GM23338 (cell line): ENCODE data around the gene SELENOW.

Experiments
- CREB1 ChIP-seq: fragments of 250-450 bp; sonication (Bioruptor Pico); IDR thresholded peaks from 2 replicates; pipeline ENCODE4 v1.5.0; 2020; ENCODE audit warnings: low read depth, mild to moderate bottlenecking, moderate library complexity
- CTCF ChIP-seq, 2 experiments: fragments of 200-600 bp in 1 of 2; sonication (generic) in 1 of 2; conservative IDR thresholded peaks; 2 replicates each; pipeline versions ENCODE4 v1.5.1 to v1.6.1; 2016 to 2017; ENCODE audit warnings: antibody characterized with exemption in 2 of 2, low read depth in 2 of 2, mild to moderate bottlenecking in 2 of 2, moderate library complexity in 1 of 2
- EZH2 ChIP-seq: fragments of 200-600 bp; sonication (generic); IDR thresholded peaks from one replicate; pipeline ENCODE4 v1.8.0; 2017; ENCODE audit warnings: antibody characterized with exemption, mild to moderate bottlenecking, low read depth; ENCODE audit not compliant: unreplicated experiment
- EZH2phosphoT487 ChIP-seq: fragments of 200-600 bp; sonication (generic); IDR thresholded peaks from one replicate; pipeline ENCODE4 v1.8.1; 2018; ENCODE audit warnings: antibody characterized with exemption; ENCODE audit not compliant: unreplicated experiment
- JUNB ChIP-seq: IDR thresholded peaks from one replicate; pipeline ENCODE4 v1.6.1; 2016; ENCODE audit warnings: antibody characterized with exemption; ENCODE audit not compliant: unreplicated experiment
- NANOG ChIP-seq: IDR thresholded peaks from 2 replicates; pipeline ENCODE4 v1.6.1; 2016; ENCODE audit warnings: antibody characterized with exemption, borderline replicate concordance
- POLR2AphosphoS5 ChIP-seq: IDR thresholded peaks from 2 replicates; pipeline ENCODE4 v1.6.1; 2016; ENCODE audit warnings: antibody characterized with exemption, low read depth
- STAT1 ChIP-seq: IDR thresholded peaks from one replicate; pipeline ENCODE4 v1.6.1; 2016; ENCODE audit warnings: antibody characterized with exemption; ENCODE audit not compliant: unreplicated experiment
- ZNF114 ChIP-seq: fragments of 250-450 bp; sonication (Bioruptor Pico); IDR thresholded peaks from 2 replicates; pipeline ENCODE4 v1.5.0; 2020; ENCODE audit warnings: mild to moderate bottlenecking, moderate library complexity
- TF ChIP-seq, protein P1 (sequence below): IDR thresholded peaks from one replicate; pipeline ENCODE4 v1.6.1; 2018; ENCODE audit warnings: antibody characterized with exemption; ENCODE audit not compliant: unreplicated experiment
- TF ChIP-seq, protein P2 (sequence below): IDR thresholded peaks from 2 replicates; pipeline ENCODE4 v1.6.1; 2016; ENCODE audit warnings: antibody characterized with exemption

DNA sequence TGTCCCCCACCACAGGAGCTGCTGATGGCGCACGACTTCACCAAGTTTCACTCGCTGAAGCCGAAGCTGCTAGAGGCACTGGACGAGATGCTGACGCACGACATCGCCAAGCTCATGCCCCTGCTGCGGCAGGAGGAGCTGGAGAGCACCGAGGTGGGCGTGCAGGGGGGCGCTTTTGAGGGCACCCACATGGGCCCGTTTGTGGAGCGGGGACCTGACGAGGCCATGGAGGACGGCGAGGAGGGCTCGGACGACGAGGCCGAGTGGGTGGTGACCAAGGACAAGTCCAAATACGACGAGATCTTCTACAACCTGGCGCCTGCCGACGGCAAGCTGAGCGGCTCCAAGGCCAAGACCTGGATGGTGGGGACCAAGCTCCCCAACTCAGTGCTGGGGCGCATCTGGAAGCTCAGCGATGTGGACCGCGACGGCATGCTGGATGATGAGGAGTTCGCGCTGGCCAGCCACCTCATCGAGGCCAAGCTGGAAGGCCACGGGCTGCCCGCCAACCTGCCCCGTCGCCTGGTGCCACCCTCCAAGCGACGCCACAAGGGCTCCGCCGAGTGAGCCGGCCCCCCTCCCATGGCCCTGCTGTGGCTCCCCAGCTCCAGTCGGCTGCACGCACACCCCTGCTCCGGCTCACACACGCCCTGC lies 37.5 kb upstream of the SELENOW start:
- TF ChIP-seq EZH2phosphoT487 (no peak), CTCF (conservative IDR thresholded peaks at IDR 0.05; ENCODE audit: low read depth in 2 of 2) (no peak), EZH2 (no peak), POLR2AphosphoS5 (no peak), CREB1 (CRISPR knock-in tag) (no peak), JUNB (no peak), ZNF114 (no peak), STAT1 (no peak), NANOG (no peak)
- TF ChIP-seq, protein P1, sequence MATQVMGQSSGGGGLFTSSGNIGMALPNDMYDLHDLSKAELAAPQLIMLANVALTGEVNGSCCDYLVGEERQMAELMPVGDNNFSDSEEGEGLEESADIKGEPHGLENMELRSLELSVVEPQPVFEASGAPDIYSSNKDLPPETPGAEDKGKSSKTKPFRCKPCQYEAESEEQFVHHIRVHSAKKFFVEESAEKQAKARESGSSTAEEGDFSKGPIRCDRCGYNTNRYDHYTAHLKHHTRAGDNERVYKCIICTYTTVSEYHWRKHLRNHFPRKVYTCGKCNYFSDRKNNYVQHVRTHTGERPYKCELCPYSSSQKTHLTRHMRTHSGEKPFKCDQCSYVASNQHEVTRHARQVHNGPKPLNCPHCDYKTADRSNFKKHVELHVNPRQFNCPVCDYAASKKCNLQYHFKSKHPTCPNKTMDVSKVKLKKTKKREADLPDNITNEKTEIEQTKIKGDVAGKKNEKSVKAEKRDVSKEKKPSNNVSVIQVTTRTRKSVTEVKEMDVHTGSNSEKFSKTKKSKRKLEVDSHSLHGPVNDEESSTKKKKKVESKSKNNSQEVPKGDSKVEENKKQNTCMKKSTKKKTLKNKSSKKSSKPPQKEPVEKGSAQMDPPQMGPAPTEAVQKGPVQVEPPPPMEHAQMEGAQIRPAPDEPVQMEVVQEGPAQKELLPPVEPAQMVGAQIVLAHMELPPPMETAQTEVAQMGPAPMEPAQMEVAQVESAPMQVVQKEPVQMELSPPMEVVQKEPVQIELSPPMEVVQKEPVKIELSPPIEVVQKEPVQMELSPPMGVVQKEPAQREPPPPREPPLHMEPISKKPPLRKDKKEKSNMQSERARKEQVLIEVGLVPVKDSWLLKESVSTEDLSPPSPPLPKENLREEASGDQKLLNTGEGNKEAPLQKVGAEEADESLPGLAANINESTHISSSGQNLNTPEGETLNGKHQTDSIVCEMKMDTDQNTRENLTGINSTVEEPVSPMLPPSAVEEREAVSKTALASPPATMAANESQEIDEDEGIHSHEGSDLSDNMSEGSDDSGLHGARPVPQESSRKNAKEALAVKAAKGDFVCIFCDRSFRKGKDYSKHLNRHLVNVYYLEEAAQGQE, result no peak
- TF ChIP-seq, protein P2, sequence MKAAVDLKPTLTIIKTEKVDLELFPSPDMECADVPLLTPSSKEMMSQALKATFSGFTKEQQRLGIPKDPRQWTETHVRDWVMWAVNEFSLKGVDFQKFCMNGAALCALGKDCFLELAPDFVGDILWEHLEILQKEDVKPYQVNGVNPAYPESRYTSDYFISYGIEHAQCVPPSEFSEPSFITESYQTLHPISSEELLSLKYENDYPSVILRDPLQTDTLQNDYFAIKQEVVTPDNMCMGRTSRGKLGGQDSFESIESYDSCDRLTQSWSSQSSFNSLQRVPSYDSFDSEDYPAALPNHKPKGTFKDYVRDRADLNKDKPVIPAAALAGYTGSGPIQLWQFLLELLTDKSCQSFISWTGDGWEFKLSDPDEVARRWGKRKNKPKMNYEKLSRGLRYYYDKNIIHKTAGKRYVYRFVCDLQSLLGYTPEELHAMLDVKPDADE, result no peak
